ENCODE data around the gene APBB2. TPM values are rescaled to one million over a fixed set of nuclear protein-coding genes. Genes with fewer than 3 reads are reported as not detected.

Gene APBB2
- total and polyA plus RNA-seq, 4 donors = 22.7 to 101 (median 64.4) TPM

GRCh38 chr4:41245983-41246382 lies 31.6 kb upstream of the APBB2 start:
- intact Hi-C loops (cut with DNase I) = no loop called here
- H3K27ac ChIP-seq (ENCODE audit: low read depth in 1 of 2, low read length in 2 of 2) = no peak overlapping the region
- WGBS, 2 donors = 99 to 100% methylated on average over 1 of the region's 1 CpG

GRCh38 chr4:41241919-41242318 lies 27.6 kb upstream of the APBB2 start:
- Histone ChIP-seq H3K27me3 (ENCODE audit: control insufficient read depth in 1 of 2, insufficient read depth in 2 of 2, low read length in 1 of 2) (no peaks in the 10 kb centered on the region), H3K4me3 (ENCODE audit: low read length in 2 of 2) (no peak overlapping the region), H3K4me1 (ENCODE audit: control insufficient read depth in 1 of 2, insufficient read depth in 2 of 2, low read length in 2 of 2) (no peaks in the 10 kb centered on the region), H3K27ac (ENCODE audit: low read depth in 1 of 2, low read length in 2 of 2) (no peak overlapping the region), H3K9me3 (ENCODE audit: control insufficient read depth, low read length) (no peaks in the 10 kb centered on the region), H3K36me3 (ENCODE audit: control insufficient read depth in 1 of 2, insufficient read depth in 2 of 2, low read length in 1 of 2) (no peaks in the 10 kb centered on the region)
- ATAC-seq (ENCODE audit: low FRiP score) = no peak
- WGBS, 2 donors = 92 to 93% methylated on average over 1 of the region's 1 CpG
- intact Hi-C loops (cut with DNase I) = no loop called here
- DNase-seq = no peak

More at GRCh38 chr4:41245983-41246382, 31.6 kb upstream of the APBB2 start:
- ATAC-seq (ENCODE audit: low FRiP score) = no peak
- H3K4me3 ChIP-seq (ENCODE audit: low read length in 2 of 2) = no peak overlapping the region
- no peak for DNase-seq
- H3K36me3 ChIP-seq (ENCODE audit: control insufficient read depth in 1 of 2, insufficient read depth in 2 of 2, low read length in 1 of 2) = no peaks in the 10 kb centered on the region
- H3K4me1 ChIP-seq (ENCODE audit: control insufficient read depth in 1 of 2, insufficient read depth in 2 of 2, low read length in 2 of 2) = no peaks in the 10 kb centered on the region
- H3K9me3 ChIP-seq (ENCODE audit: control insufficient read depth, low read length) = no peaks in the 10 kb centered on the region
- H3K27me3 ChIP-seq (ENCODE audit: control insufficient read depth in 1 of 2, insufficient read depth in 2 of 2, low read length in 1 of 2) = no peaks in the 10 kb centered on the region

GRCh38 chr4:41236508-41236907 lies 22.2 kb upstream of the APBB2 start:
- H3K4me3 ChIP-seq (ENCODE audit: low read length in 2 of 2) = no peak overlapping the region
- ATAC-seq (ENCODE audit: low FRiP score) (no peak), DNase-seq (no peak)
- no peaks in the 10 kb centered on the region for H3K27me3 ChIP-seq (ENCODE audit: control insufficient read depth in 1 of 2, insufficient read depth in 2 of 2, low read length in 1 of 2)
- H3K4me1 ChIP-seq (ENCODE audit: control insufficient read depth in 1 of 2, insufficient read depth in 2 of 2, low read length in 2 of 2) = no peaks in the 10 kb centered on the region
- H3K27ac ChIP-seq (ENCODE audit: low read depth in 1 of 2, low read length in 2 of 2) = no peak overlapping the region
- 40 to 99% methylated on average over 1 of the region's 1 CpG for WGBS, 2 donors
- intact Hi-C loops (cut with DNase I) = no loop called here
- no peaks in the 10 kb centered on the region for H3K9me3 ChIP-seq (ENCODE audit: control insufficient read depth, low read length)
- H3K36me3 ChIP-seq (ENCODE audit: control insufficient read depth in 1 of 2, insufficient read depth in 2 of 2, low read length in 1 of 2) = no peaks in the 10 kb centered on the region

- DNase-seq = no peak
- H3K4me1 ChIP-seq (ENCODE audit: control insufficient read depth in 1 of 2, insufficient read depth in 2 of 2, low read length in 2 of 2) = no peaks in the 10 kb centered on the region
- WGBS, 2 donors = 97 to 100% methylated on average over 1 of the region's 1 CpG
- H3K36me3 ChIP-seq (ENCODE audit: control insufficient read depth in 1 of 2, insufficient read depth in 2 of 2, low read length in 1 of 2) = no peaks in the 10 kb centered on the region
- H3K9me3 ChIP-seq (ENCODE audit: control insufficient read depth, low read length) = no peaks in the 10 kb centered on the region
- H3K4me3 ChIP-seq (ENCODE audit: low read length in 2 of 2) = no peak overlapping the region
- no peak for ATAC-seq (ENCODE audit: low FRiP score)
- H3K27me3 ChIP-seq (ENCODE audit: control insufficient read depth in 1 of 2, insufficient read depth in 2 of 2, low read length in 1 of 2) = no peaks in the 10 kb centered on the region
- intact Hi-C loops (cut with DNase I) = no loop called here
- H3K27ac ChIP-seq (ENCODE audit: low read depth in 1 of 2, low read length in 2 of 2) = no peak overlapping the region
Observed at GRCh38 chr4:41236032-41236431, 21.7 kb upstream of the APBB2 start.

GRCh38 chr4:41232856-41233255 lies 18.5 kb upstream of the APBB2 start:
- H3K4me3 ChIP-seq (ENCODE audit: low read length in 2 of 2) = no peak overlapping the region
- H3K36me3 ChIP-seq (ENCODE audit: control insufficient read depth in 1 of 2, insufficient read depth in 2 of 2, low read length in 1 of 2) = no peaks in the 10 kb centered on the region
- no peak overlapping the region for H3K27ac ChIP-seq (ENCODE audit: low read depth in 1 of 2, low read length in 2 of 2)
- no peaks in the 10 kb centered on the region for H3K27me3 ChIP-seq (ENCODE audit: control insufficient read depth in 1 of 2, insufficient read depth in 2 of 2, low read length in 1 of 2)
- 77 to 83% methylated on average over 3 of the region's 3 CpGs for WGBS, 2 donors
- no peaks in the 10 kb centered on the region for H3K4me1 ChIP-seq (ENCODE audit: control insufficient read depth in 1 of 2, insufficient read depth in 2 of 2, low read length in 2 of 2)
- no peaks in the 10 kb centered on the region for H3K9me3 ChIP-seq (ENCODE audit: control insufficient read depth, low read length)
- ATAC-seq (ENCODE audit: low FRiP score) = no peak
- no peak for DNase-seq
- intact Hi-C loops (cut with DNase I) = no loop called here

GRCh38 chr4:41232406-41232805 lies 18.1 kb upstream of the APBB2 start:
- H3K36me3 ChIP-seq (ENCODE audit: control insufficient read depth in 1 of 2, insufficient read depth in 2 of 2, low read length in 1 of 2) = no peaks in the 10 kb centered on the region
- intact Hi-C loops (cut with DNase I) = no loop called here
- H3K4me1 ChIP-seq (ENCODE audit: control insufficient read depth in 1 of 2, insufficient read depth in 2 of 2, low read length in 2 of 2) = no peaks in the 10 kb centered on the region
- no peak for ATAC-seq (ENCODE audit: low FRiP score)
- H3K4me3 ChIP-seq (ENCODE audit: low read length in 2 of 2) = no peak overlapping the region
- WGBS, 2 donors = 65 to 67% methylated on average over 5 of the region's 5 CpGs
- no peaks in the 10 kb centered on the region for H3K27me3 ChIP-seq (ENCODE audit: control insufficient read depth in 1 of 2, insufficient read depth in 2 of 2, low read length in 1 of 2)
- no peak overlapping the region for H3K27ac ChIP-seq (ENCODE audit: low read depth in 1 of 2, low read length in 2 of 2)
- DNase-seq = no peak
- H3K9me3 ChIP-seq (ENCODE audit: control insufficient read depth, low read length) = no peaks in the 10 kb centered on the region

GRCh38 chr4:41227902-41228301 lies 13.6 kb upstream of the APBB2 start:
- Histone ChIP-seq H3K4me3 (ENCODE audit: low read length in 2 of 2) (no peak overlapping the region), H3K36me3 (ENCODE audit: control insufficient read depth in 1 of 2, insufficient read depth in 2 of 2, low read length in 1 of 2) (no peaks in the 10 kb centered on the region), H3K27me3 (ENCODE audit: control insufficient read depth in 1 of 2, insufficient read depth in 2 of 2, low read length in 1 of 2) (no peaks in the 10 kb centered on the region), H3K27ac (ENCODE audit: low read depth in 1 of 2, low read length in 2 of 2) (no peak overlapping the region), H3K4me1 (ENCODE audit: control insufficient read depth in 1 of 2, insufficient read depth in 2 of 2, low read length in 2 of 2) (no peaks in the 10 kb centered on the region), H3K9me3 (ENCODE audit: control insufficient read depth, low read length) (no peaks in the 10 kb centered on the region)
- WGBS, 2 donors = 80 to 82% methylated on average over 4 of the region's 4 CpGs
- intact Hi-C loops (cut with DNase I) = no loop called here
- no peak for DNase-seq
- ATAC-seq (ENCODE audit: low FRiP score) = no peak

GRCh38 chr4:41221850-41222645 lies 7.7 kb upstream of the APBB2 start:
- ATAC-seq (ENCODE audit: low FRiP score) (no peak), DNase-seq (no peak)
- H3K27me3 ChIP-seq (ENCODE audit: control insufficient read depth in 1 of 2, insufficient read depth in 2 of 2, low read length in 1 of 2) = no peaks in the 10 kb centered on the region
- no peaks in the 10 kb centered on the region for H3K36me3 ChIP-seq (ENCODE audit: control insufficient read depth in 1 of 2, insufficient read depth in 2 of 2, low read length in 1 of 2)
- no peak overlapping the region for H3K27ac ChIP-seq (ENCODE audit: low read depth in 1 of 2, low read length in 2 of 2)
- no peak overlapping the region for H3K4me3 ChIP-seq (ENCODE audit: low read length in 2 of 2)
- no peaks in the 10 kb centered on the region for H3K4me1 ChIP-seq (ENCODE audit: control insufficient read depth in 1 of 2, insufficient read depth in 2 of 2, low read length in 2 of 2)
- 94% methylated on average over 4 of the region's 4 CpGs for WGBS, 2 donors
- no peaks in the 10 kb centered on the region for H3K9me3 ChIP-seq (ENCODE audit: control insufficient read depth, low read length)
- intact Hi-C loops (cut with DNase I) = no loop called here

- Histone ChIP-seq H3K27me3 (ENCODE audit: control insufficient read depth in 1 of 2, insufficient read depth in 2 of 2, low read length in 1 of 2) (no peaks in the 10 kb centered on the region), H3K36me3 (ENCODE audit: control insufficient read depth in 1 of 2, insufficient read depth in 2 of 2, low read length in 1 of 2) (no peaks in the 10 kb centered on the region), H3K4me3 (ENCODE audit: low read length in 2 of 2) (no peak overlapping the region), H3K4me1 (ENCODE audit: control insufficient read depth in 1 of 2, insufficient read depth in 2 of 2, low read length in 2 of 2) (no peaks in the 10 kb centered on the region), H3K27ac (ENCODE audit: low read depth in 1 of 2, low read length in 2 of 2) (no peak overlapping the region), H3K9me3 (ENCODE audit: control insufficient read depth, low read length) (no peaks in the 10 kb centered on the region)
- DNase-seq = no peak
- WGBS, 2 donors = 79 to 82% methylated on average over 3 of the region's 3 CpGs
- ATAC-seq (ENCODE audit: low FRiP score) = no peak
- intact Hi-C loops (cut with DNase I) = loop anchor here (5.0 to 10.0 kb wide), 2 partner anchors 312 to 465 kb away; no protein-coding TSS in a partner anchor
Observed at GRCh38 chr4:41219421-41219950, 5.1 kb upstream of the APBB2 start.
